ENCODE measurements around the gene FGD6.

DNA sequence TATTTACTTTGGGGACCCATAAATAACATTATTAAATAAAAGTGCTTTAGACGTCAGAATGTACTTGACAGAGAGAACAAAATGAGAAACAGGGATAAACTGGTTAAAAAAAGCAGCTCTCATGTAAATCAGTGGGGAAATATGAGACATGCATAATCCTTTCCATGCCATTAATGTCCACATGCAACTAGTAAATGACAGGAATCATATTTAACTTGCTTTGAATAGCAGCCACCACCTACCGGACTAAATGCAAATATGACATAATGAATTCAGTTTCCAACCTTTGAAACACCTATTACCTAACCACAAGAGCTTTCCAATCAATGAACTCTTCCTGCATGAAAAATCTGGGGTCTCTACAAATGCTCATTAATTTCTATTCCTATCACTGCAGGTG lies 19.6 kb downstream of the FGD6 start:
- TF ChIP-seq, protein P1, sequence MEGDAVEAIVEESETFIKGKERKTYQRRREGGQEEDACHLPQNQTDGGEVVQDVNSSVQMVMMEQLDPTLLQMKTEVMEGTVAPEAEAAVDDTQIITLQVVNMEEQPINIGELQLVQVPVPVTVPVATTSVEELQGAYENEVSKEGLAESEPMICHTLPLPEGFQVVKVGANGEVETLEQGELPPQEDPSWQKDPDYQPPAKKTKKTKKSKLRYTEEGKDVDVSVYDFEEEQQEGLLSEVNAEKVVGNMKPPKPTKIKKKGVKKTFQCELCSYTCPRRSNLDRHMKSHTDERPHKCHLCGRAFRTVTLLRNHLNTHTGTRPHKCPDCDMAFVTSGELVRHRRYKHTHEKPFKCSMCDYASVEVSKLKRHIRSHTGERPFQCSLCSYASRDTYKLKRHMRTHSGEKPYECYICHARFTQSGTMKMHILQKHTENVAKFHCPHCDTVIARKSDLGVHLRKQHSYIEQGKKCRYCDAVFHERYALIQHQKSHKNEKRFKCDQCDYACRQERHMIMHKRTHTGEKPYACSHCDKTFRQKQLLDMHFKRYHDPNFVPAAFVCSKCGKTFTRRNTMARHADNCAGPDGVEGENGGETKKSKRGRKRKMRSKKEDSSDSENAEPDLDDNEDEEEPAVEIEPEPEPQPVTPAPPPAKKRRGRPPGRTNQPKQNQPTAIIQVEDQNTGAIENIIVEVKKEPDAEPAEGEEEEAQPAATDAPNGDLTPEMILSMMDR (IDR thresholded peaks at IDR 0.05), result no peak
- no peak for TF ChIP-seq POLR2A (IDR thresholded peaks at IDR 0.05)

Data from right lobe of liver (tissue), 4 donors.